ENCODE results near the gene C6orf62. TPM values are rescaled to one million over a fixed set of nuclear protein-coding genes. Genes with fewer than 3 reads are reported as not detected.
"Not testable (repeated sequence)": the region's sequence is repeated elsewhere in the genome, so short reads cannot be mapped to it uniquely, and the experiment has no call there.

The C6orf62 gene
- polyA plus RNA-seq, 1 donor from 2014 or later, result 105 TPM

- no peaks in the 10 kb centered on the region for H3F3A ChIP-seq (ENCODE audit: insufficient read depth, low read length, poor library complexity, severe bottlenecking)
- no peak overlapping the region for H3K4me2 ChIP-seq (ENCODE audit: low read length)
- no peak overlapping the region for H3K27ac ChIP-seq (ENCODE audit: low read length)
- no peaks in the 10 kb centered on the region for H3K27me3 ChIP-seq (ENCODE audit: insufficient read depth, low read depth, low read length)
- H3K36me3 ChIP-seq (ENCODE audit: insufficient read depth, low read length), result no peaks in the 10 kb centered on the region
- no peaks in the 10 kb centered on the region for H3K79me2 ChIP-seq (replicated peaks; ENCODE audit: insufficient read depth, low read length)
- H2AFZ ChIP-seq (ENCODE audit: low read depth, low read length), result no peak overlapping the region
- TF ChIP-seq MXI1 (conservative IDR thresholded peaks at IDR 0.05; ENCODE audit: poor library complexity, severe bottlenecking) (no peak), SMC3 (conservative IDR thresholded peaks at IDR 0.05; ENCODE audit: poor library complexity) (no peak), EZH2 (IDR thresholded peaks at IDR 0.05; ENCODE audit: borderline replicate concordance, insufficient read depth, low read length, poor library complexity, severe bottlenecking) (no peak), CTCF (IDR thresholded peaks at IDR 0.05; ENCODE audit: poor library complexity, severe bottlenecking) (no peak), POLR2AphosphoS5 (IDR thresholded peaks at IDR 0.05) (no peak), RAD21 (conservative IDR thresholded peaks at IDR 0.05) (no peak), REST (IDR thresholded peaks at IDR 0.05; ENCODE audit: borderline replicate concordance) (no peak), TAF1 (IDR thresholded peaks at IDR 0.05; ENCODE audit: low read depth) (no peak), EP300 (conservative IDR thresholded peaks at IDR 0.05; ENCODE audit: poor library complexity, severe bottlenecking) (no peak)
- H3K9ac ChIP-seq (ENCODE audit: low read length), result no peak overlapping the region
- no peaks in the 10 kb centered on the region for H4K20me1 ChIP-seq (ENCODE audit: insufficient read depth)
- no peak overlapping the region for H3K4me3 ChIP-seq (ENCODE audit: low read length)
- peaks cover 3% of the 10 kb centered on the region for H3K9me3 ChIP-seq (ENCODE audit: low read length)
- no peaks in the 10 kb centered on the region for H3K9me2 ChIP-seq (ENCODE audit: insufficient read depth, low read length)
Observed at GRCh38 chr6:24673625-24674024, 45.3 kb downstream of the C6orf62 start.

GRCh38 chr6:24672620-24673182, 46.3 kb downstream of the C6orf62 start:
- H3K4me3 ChIP-seq (ENCODE audit: low read length), result no peak overlapping the region
- H3K9me2 ChIP-seq (ENCODE audit: insufficient read depth, low read length), result no peaks in the 10 kb centered on the region
- no peak overlapping the region for H3K4me2 ChIP-seq (ENCODE audit: low read length)
- H3K36me3 ChIP-seq (ENCODE audit: insufficient read depth, low read length), result no peaks in the 10 kb centered on the region
- no peaks in the 10 kb centered on the region for H3K27me3 ChIP-seq (ENCODE audit: insufficient read depth, low read depth, low read length)
- no peaks in the 10 kb centered on the region for H3F3A ChIP-seq (ENCODE audit: insufficient read depth, low read length, poor library complexity, severe bottlenecking)
- no peak overlapping the region for H3K27ac ChIP-seq (ENCODE audit: low read length)
- H3K79me2 ChIP-seq (replicated peaks; ENCODE audit: insufficient read depth, low read length), result no peaks in the 10 kb centered on the region
- no peak overlapping the region for H2AFZ ChIP-seq (ENCODE audit: low read depth, low read length)
- peaks cover 3% of the 10 kb centered on the region for H3K9me3 ChIP-seq (ENCODE audit: low read length)
- H4K20me1 ChIP-seq (ENCODE audit: insufficient read depth), result no peaks in the 10 kb centered on the region
- TF ChIP-seq POLR2AphosphoS5 (IDR thresholded peaks at IDR 0.05) (no peak), SMC3 (conservative IDR thresholded peaks at IDR 0.05; ENCODE audit: poor library complexity) (no peak), TAF1 (IDR thresholded peaks at IDR 0.05; ENCODE audit: low read depth) (no peak), EP300 (conservative IDR thresholded peaks at IDR 0.05; ENCODE audit: poor library complexity, severe bottlenecking) (no peak)
- H3K9ac ChIP-seq (ENCODE audit: low read length), result no peak overlapping the region

GRCh38 chr6:24671077-24671476, 47.9 kb downstream of the C6orf62 start:
- H3K9me2 ChIP-seq (ENCODE audit: insufficient read depth, low read length); H2AFZ ChIP-seq (ENCODE audit: low read depth, low read length); H3K4me2 ChIP-seq (ENCODE audit: low read length); H3K4me3 ChIP-seq (ENCODE audit: low read length); H3K27me3 ChIP-seq (ENCODE audit: insufficient read depth, low read depth, low read length); H3K27ac ChIP-seq (ENCODE audit: low read length); H3K9me3 ChIP-seq (ENCODE audit: low read length); H3K36me3 ChIP-seq (ENCODE audit: insufficient read depth, low read length); H3F3A ChIP-seq (ENCODE audit: insufficient read depth, low read length, poor library complexity, severe bottlenecking); H3K79me2 ChIP-seq (replicated peaks; ENCODE audit: insufficient read depth, low read length); H4K20me1 ChIP-seq (ENCODE audit: insufficient read depth); H3K9ac ChIP-seq (ENCODE audit: low read length): not testable (repeated sequence)

- not testable (repeated sequence) for H3K27ac ChIP-seq (ENCODE audit: low read length); H2AFZ ChIP-seq (ENCODE audit: low read depth, low read length); H3K27me3 ChIP-seq (ENCODE audit: insufficient read depth, low read depth, low read length); H3K9me2 ChIP-seq (ENCODE audit: insufficient read depth, low read length); H3K4me2 ChIP-seq (ENCODE audit: low read length); H4K20me1 ChIP-seq (ENCODE audit: insufficient read depth); H3K36me3 ChIP-seq (ENCODE audit: insufficient read depth, low read length); H3K9me3 ChIP-seq (ENCODE audit: low read length); H3K4me3 ChIP-seq (ENCODE audit: low read length); H3F3A ChIP-seq (ENCODE audit: insufficient read depth, low read length, poor library complexity, severe bottlenecking); H3K9ac ChIP-seq (ENCODE audit: low read length); H3K79me2 ChIP-seq (replicated peaks; ENCODE audit: insufficient read depth, low read length)
Observed at GRCh38 chr6:24670492-24670891, 48.5 kb downstream of the C6orf62 start.
